ENCODE data around the gene RASGRF1.
A peak's percentile ranks its signal among the peaks of the same experiment; 100 is the strongest.

The RASGRF1 gene

GRCh38 chr15:78938658-78939488, 151.7 kb downstream of the RASGRF1 start:
- peak; percentile 78 for DNase-seq (ENCODE audit: low read depth)
- TF ChIP-seq MAX (IDR thresholded peaks at IDR 0.05; ENCODE audit: low read depth, low read length) (no peak), MYC (IDR thresholded peaks at IDR 0.05; ENCODE audit: low read depth, low read length) (no peak), POLR2A (IDR thresholded peaks at IDR 0.05; ENCODE audit: extremely low read depth, insufficient read length) (no peak), CTCF (IDR thresholded peaks at IDR 0.05; ENCODE audit: low read depth, low read length) (no peak)
- no peak overlapping the region for H3K4me3 ChIP-seq (ENCODE audit: low read depth, low read length)

GRCh38 chr15:78937132-78937739, 153.3 kb downstream of the RASGRF1 start:
- TF ChIP-seq MYC (IDR thresholded peaks at IDR 0.05; ENCODE audit: low read depth, low read length) (peak; percentile 66; the same call in 1 of the 2 replicates), CTCF (IDR thresholded peaks at IDR 0.05; ENCODE audit: low read depth, low read length) (no peak), POLR2A (IDR thresholded peaks at IDR 0.05; ENCODE audit: extremely low read depth, insufficient read length) (peak; percentile 24), MAX (IDR thresholded peaks at IDR 0.05; ENCODE audit: low read depth, low read length) (peak; percentile 61)
- peak overlapping the region; percentile 52 for H3K4me3 ChIP-seq (ENCODE audit: low read depth, low read length)
- DNase-seq (ENCODE audit: low read depth), result peak; percentile 95

- TF ChIP-seq MYC (IDR thresholded peaks at IDR 0.05; ENCODE audit: low read depth, low read length) (no peak), CTCF (IDR thresholded peaks at IDR 0.05; ENCODE audit: low read depth, low read length) (no peak), POLR2A (IDR thresholded peaks at IDR 0.05; ENCODE audit: extremely low read depth, insufficient read length) (no peak), MAX (IDR thresholded peaks at IDR 0.05; ENCODE audit: low read depth, low read length) (no peak)
- no peak overlapping the region for H3K4me3 ChIP-seq (ENCODE audit: low read depth, low read length)
- DNase-seq (ENCODE audit: low read depth), result no peak
These were observed 155.9 kb downstream of the RASGRF1 start for GRCh38 chr15:78934655-78935023.

- no peak overlapping the region for H3K4me3 ChIP-seq (ENCODE audit: low read depth, low read length)
- TF ChIP-seq POLR2A (IDR thresholded peaks at IDR 0.05; ENCODE audit: extremely low read depth, insufficient read length), result no peak
- no peak for TF ChIP-seq MYC (IDR thresholded peaks at IDR 0.05; ENCODE audit: low read depth, low read length)
- no peak for TF ChIP-seq CTCF (IDR thresholded peaks at IDR 0.05; ENCODE audit: low read depth, low read length)
- no peak for TF ChIP-seq MAX (IDR thresholded peaks at IDR 0.05; ENCODE audit: low read depth, low read length)
- no peak for DNase-seq (ENCODE audit: low read depth)
These were observed 156.5 kb downstream of the RASGRF1 start for GRCh38 chr15:78933823-78934654.

GRCh38 chr15:78933187-78933822, 157.3 kb downstream of the RASGRF1 start:
- DNase-seq (ENCODE audit: low read depth), result no peak
- no peak for TF ChIP-seq MYC (IDR thresholded peaks at IDR 0.05; ENCODE audit: low read depth, low read length)
- TF ChIP-seq MAX (IDR thresholded peaks at IDR 0.05; ENCODE audit: low read depth, low read length), result no peak
- TF ChIP-seq CTCF (IDR thresholded peaks at IDR 0.05; ENCODE audit: low read depth, low read length), result no peak
- no peak for TF ChIP-seq POLR2A (IDR thresholded peaks at IDR 0.05; ENCODE audit: extremely low read depth, insufficient read length)

More at GRCh38 chr15:78933187-78933822, 157.3 kb downstream of the RASGRF1 start:
- H3K4me3 ChIP-seq (ENCODE audit: low read depth, low read length), result no peak overlapping the region

Data from NB4 (cell line).